Stomach smooth muscle (tissue), 2 donors: Measurements from ENCODE around the gene ITGB2.
"Not testable (repeated sequence)": the region's sequence is repeated elsewhere in the genome, so short reads cannot be mapped to it uniquely, and the experiment has no call there.

Experiments used
- H3K27ac ChIP-seq: one replicate; pipeline ENCODE4 v1.7.0; 2013; ENCODE audit warnings: mild to moderate bottlenecking, low read length, inconsistent platforms
- H3K27me3 ChIP-seq, 2 donors: one replicate each; pipeline ENCODE4 v1.7.0; 2013; ENCODE audit warnings: low read length in 2 of 2; ENCODE audit not compliant: insufficient read depth in 2 of 2, control insufficient read depth in 1 of 2
- H3K36me3 ChIP-seq, 2 donors: one replicate each; pipeline ENCODE4 v1.7.0; 2013; ENCODE audit warnings: low read length in 2 of 2; ENCODE audit not compliant: control insufficient read depth in 2 of 2, insufficient read depth in 2 of 2
- H3K4me1 ChIP-seq: one replicate; pipeline ENCODE4 v1.7.0; 2013; ENCODE audit warnings: low read length; ENCODE audit not compliant: control insufficient read depth, insufficient read depth
- H3K4me3 ChIP-seq, 2 donors: one replicate each; pipeline ENCODE4 v1.7.0; 2013; ENCODE audit warnings: low read length in 2 of 2
- H3K9ac ChIP-seq, 2 donors: one replicate each; pipeline ENCODE4 v1.7.0; 2013; ENCODE audit warnings: low read length in 2 of 2, mild to moderate bottlenecking in 1 of 2
- H3K9me3 ChIP-seq, 2 donors: one replicate each; pipeline ENCODE4 v1.7.0; 2013; ENCODE audit warnings: low read length in 2 of 2; ENCODE audit not compliant: control insufficient read depth in 2 of 2
- donor health status: healthy.
- donor health status: Pancreatic carcinoma.

The ITGB2 gene

DNA sequence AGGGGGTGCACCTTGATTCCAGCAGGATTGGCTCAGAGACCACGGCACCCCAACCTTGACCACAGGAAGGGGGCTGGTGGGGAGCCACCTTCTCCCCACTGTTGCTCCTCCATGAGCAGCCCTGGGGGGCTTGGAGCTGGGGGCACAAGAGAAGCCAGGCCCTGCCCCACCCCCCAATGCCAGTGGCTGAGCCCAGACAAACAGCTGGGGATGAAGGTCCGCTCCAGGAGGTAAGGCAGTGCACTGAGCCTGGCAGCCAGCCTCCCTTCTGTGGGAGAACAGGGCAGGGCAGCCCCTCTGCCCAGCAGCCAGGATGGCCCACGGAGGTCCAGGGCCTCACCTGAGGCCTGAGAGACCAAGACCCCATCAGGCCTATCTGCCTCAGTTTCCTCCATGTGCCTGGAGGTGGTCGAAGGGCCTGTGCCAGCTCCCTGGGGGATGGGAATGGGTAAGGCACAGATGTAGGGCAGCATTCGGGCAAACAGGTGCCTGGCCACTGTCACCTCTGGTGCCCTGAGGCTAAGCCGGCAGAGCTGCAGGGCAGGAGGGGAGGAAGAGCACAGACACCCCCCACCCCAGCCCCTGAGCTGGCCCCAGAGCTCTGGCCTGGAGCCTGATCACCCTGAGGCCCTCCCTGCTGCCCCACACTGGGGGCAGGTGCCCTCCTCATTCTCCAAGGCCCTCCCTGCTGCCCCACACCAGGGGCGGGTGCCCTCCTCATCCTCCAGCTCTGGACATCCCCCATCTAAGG, 7.1 kb downstream of the ITGB2 start:
- Histone ChIP-seq H3K9ac (no peak overlapping the region), H3K4me1 (peaks cover 35% of the 10 kb centered on the region)

GRCh38 chr21:44912506-44913412, 7.9 kb downstream of the ITGB2 start:
- not testable (repeated sequence) for H3K36me3 ChIP-seq, H3K4me3 ChIP-seq, H3K27me3 ChIP-seq, H3K27ac ChIP-seq, H3K9me3 ChIP-seq, H3K9ac ChIP-seq
- peaks cover 40% of the 10 kb centered on the region for H3K4me1 ChIP-seq

More for the DNA sequence above, 7.1 kb downstream of the ITGB2 start:
- Histone ChIP-seq H3K27ac (no peak overlapping the region), H3K36me3 (no peaks in the 10 kb centered on the region), H3K4me3 (no peak overlapping the region), H3K27me3 (peaks cover 0 to 7% of the 10 kb centered on the region in 2 donors), H3K9me3 (no peaks in the 10 kb centered on the region)

GRCh38 chr21:44912158-44912473, 8.6 kb downstream of the ITGB2 start:
- Histone ChIP-seq H3K27me3 (no peaks in the 10 kb centered on the region), H3K27ac (peak overlapping the region; percentile 41), H3K36me3 (no peaks in the 10 kb centered on the region), H3K4me3 (no peak overlapping the region), H3K9me3 (no peaks in the 10 kb centered on the region), H3K9ac (peak overlapping the region in 1 of 2 donors; percentile 1), H3K4me1 (peaks cover 46% of the 10 kb centered on the region)

- Histone ChIP-seq H3K4me1 (peaks cover 46% of the 10 kb centered on the region), H3K9ac (peak overlapping the region; percentile 1 to 29)
Observed at GRCh38 chr21:44911384-44912157, 9.1 kb downstream of the ITGB2 start.

DNA sequence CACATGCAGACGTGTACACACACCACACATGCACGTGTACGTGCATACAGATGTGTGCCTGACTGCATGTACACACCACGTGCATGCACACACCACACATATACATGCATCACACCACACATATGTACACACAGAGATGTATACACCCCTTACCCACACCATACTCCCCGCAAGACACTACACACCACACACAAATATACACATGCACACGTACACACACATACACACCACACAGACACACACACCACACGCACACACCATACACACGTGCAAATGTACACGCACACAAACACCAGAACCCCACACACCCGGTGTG, 9.7 kb downstream of the ITGB2 start:
- H3K4me1 ChIP-seq, result peaks cover 46% of the 10 kb centered on the region
- H3K27me3 ChIP-seq, result no peaks in the 10 kb centered on the region
- peak overlapping the region; percentile 41 for H3K27ac ChIP-seq
- H3K9ac ChIP-seq, result peak overlapping the region in 1 of 2 donors; percentile 42
- peak overlapping the region in 1 of 2 donors; percentile 29 for H3K4me3 ChIP-seq
- H3K9me3 ChIP-seq, result no peaks in the 10 kb centered on the region
- no peaks in the 10 kb centered on the region for H3K36me3 ChIP-seq

More at GRCh38 chr21:44911384-44912157, 9.1 kb downstream of the ITGB2 start:
- Histone ChIP-seq H3K9me3 (no peaks in the 10 kb centered on the region), H3K4me3 (peak overlapping the region in 1 of 2 donors; percentile 29), H3K36me3 (no peaks in the 10 kb centered on the region), H3K27me3 (no peaks in the 10 kb centered on the region), H3K27ac (peak overlapping the region; percentile 41)

GRCh38 chr21:44910229-44911067, 10.3 kb downstream of the ITGB2 start:
- H3K9me3 ChIP-seq, result no peaks in the 10 kb centered on the region
- H3K27ac ChIP-seq, result peak overlapping the region; percentile 41
- no peaks in the 10 kb centered on the region for H3K36me3 ChIP-seq
- H3K4me3 ChIP-seq, result no peak overlapping the region
- peaks cover 46% of the 10 kb centered on the region for H3K4me1 ChIP-seq
- no peak overlapping the region for H3K9ac ChIP-seq
- no peaks in the 10 kb centered on the region for H3K27me3 ChIP-seq

DNA sequence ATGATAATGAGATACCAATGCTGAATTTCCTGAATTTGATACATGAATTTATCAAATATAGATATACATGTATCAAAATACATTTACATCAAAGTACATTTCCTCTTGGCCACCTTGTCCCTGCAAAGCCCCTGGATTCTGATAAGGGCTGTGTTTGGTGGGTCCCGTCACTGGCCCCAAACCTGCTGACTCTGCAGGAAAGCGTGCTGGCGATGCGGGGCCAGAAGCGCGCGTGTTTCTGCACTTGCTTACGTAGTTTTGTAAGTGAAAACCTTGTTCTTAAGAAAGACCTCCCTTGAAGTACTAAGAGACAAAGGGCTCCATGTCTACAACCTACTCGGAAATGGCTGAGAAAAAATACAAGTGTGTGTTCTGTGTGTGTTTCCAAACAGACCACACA, 11.0 kb downstream of the ITGB2 start:
- no peaks in the 10 kb centered on the region for H3K27me3 ChIP-seq
- H3K4me3 ChIP-seq, result no peak overlapping the region
- no peak overlapping the region for H3K27ac ChIP-seq
- H3K4me1 ChIP-seq, result peaks cover 46% of the 10 kb centered on the region
- H3K9me3 ChIP-seq, result no peaks in the 10 kb centered on the region
- peak overlapping the region in 1 of 2 donors; percentile 80 for H3K9ac ChIP-seq
- no peaks in the 10 kb centered on the region for H3K36me3 ChIP-seq

GRCh38 chr21:44908908-44909307, 11.8 kb downstream of the ITGB2 start:
- H3K27me3 ChIP-seq, result no peaks in the 10 kb centered on the region

DNA sequence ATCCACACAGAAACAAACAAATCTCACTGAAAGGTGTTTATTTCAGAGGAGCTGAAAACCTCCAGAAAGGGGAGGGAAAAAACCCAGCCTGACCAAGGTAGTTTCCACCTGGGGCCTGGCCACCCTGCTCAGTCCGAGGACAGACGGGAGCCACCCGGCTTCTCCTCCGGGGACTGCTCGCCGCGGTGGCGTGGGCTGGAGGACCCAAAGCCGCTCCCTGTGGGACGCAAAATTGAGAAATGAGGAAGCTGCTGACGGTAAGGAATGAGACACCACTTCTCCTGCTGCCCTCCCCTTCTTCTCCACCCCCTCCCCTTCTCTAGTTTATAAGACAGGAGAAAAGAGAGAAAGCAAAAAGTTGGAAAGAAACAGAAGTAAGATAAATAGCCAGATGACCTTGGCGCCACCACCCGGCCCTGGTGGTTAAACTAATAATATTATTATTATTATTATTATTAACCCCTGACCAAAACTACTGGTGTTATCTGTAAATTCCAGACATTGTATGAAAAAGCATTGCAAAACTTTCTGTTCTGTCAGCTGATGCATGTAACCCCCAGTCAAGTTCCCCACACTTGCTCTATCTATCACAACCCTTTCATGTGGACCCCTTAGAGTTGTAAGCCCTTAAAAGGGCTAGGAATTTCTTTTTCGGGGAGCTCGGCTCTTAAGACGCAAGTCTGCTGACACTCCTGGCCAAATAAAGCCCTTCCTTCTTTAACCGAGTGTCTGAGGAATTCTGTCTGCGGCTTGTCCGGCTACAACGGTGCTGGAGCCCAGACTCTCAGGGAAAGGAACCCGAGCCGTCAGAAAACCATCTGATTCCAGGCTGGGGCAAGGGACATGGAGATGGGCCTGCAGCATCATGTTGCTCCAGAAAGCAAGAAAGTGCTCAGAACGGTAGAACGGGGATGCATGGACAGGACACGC, 12.5 kb downstream of the ITGB2 start:
- peak overlapping the region; percentile 62 for H3K27ac ChIP-seq
- peak overlapping the region; percentile 66 to 74 for H3K4me3 ChIP-seq
- peak overlapping the region; percentile 62 to 90 for H3K9ac ChIP-seq
- H3K4me1 ChIP-seq, result peaks cover 46% of the 10 kb centered on the region
- no peaks in the 10 kb centered on the region for H3K9me3 ChIP-seq
- no peaks in the 10 kb centered on the region for H3K36me3 ChIP-seq
- H3K27me3 ChIP-seq, result no peaks in the 10 kb centered on the region

More at GRCh38 chr21:44908908-44909307, 11.8 kb downstream of the ITGB2 start:
- Histone ChIP-seq H3K9me3 (no peaks in the 10 kb centered on the region), H3K36me3 (no peaks in the 10 kb centered on the region), H3K27ac (peak overlapping the region; percentile 41), H3K4me3 (peak overlapping the region; percentile 58 to 74), H3K4me1 (peaks cover 46% of the 10 kb centered on the region), H3K9ac (peak overlapping the region; percentile 21 to 80)
